ENCODE results near the gene CTDSPL.
"Not testable (repeated sequence)": the region's sequence is repeated elsewhere in the genome, so short reads cannot be mapped to it uniquely, and the experiment has no call there.

Gene CTDSPL

DNA sequence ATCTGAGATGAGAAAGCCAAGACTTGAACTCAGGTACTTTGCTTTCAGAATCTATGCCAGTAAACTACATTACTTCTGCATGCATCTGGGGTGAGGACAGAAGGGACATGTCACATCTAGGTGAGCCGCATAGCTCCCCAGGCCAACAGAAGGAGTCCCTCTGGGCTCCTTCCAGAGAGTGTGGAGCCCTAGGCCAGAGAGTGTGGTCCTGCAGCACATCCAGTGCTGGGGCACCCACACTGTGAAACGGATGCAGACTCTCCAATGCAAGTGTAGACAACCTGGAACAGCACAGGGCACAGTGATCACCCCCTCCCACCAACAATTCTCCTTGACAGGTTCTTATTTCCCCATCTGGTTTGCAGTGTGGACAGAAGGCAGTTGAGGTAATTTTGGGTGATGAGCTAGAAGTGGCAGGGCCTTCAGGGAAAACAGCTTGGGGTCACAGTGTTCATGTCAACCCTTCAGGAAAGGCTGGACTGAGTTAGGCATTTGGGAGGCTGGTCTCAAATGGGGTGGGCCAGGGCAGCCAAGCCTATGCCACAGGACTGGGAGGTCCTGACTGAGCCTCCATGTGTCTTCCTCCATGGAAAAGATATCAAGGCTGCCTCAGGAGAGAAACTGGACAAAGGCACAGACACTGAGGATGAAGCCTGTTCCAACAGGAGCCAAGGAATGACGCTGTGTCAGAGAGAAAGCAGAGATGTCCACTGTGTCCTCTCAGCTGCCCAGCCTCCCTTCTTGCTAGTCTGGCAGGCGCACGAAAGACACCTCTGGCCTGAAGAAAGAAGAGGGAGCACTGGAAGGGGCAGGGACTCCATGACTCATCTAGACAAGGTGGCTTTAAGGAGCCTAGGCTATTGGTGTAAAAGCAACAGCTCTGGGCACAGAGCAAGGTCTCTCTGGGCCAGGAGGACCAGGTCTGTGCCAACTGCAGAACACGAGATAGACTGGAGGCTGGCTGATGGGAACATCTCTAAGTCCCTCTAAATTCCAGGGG lies 166.1 kb downstream of the CTDSPL start:
- DNase-seq, result no peak

DNA sequence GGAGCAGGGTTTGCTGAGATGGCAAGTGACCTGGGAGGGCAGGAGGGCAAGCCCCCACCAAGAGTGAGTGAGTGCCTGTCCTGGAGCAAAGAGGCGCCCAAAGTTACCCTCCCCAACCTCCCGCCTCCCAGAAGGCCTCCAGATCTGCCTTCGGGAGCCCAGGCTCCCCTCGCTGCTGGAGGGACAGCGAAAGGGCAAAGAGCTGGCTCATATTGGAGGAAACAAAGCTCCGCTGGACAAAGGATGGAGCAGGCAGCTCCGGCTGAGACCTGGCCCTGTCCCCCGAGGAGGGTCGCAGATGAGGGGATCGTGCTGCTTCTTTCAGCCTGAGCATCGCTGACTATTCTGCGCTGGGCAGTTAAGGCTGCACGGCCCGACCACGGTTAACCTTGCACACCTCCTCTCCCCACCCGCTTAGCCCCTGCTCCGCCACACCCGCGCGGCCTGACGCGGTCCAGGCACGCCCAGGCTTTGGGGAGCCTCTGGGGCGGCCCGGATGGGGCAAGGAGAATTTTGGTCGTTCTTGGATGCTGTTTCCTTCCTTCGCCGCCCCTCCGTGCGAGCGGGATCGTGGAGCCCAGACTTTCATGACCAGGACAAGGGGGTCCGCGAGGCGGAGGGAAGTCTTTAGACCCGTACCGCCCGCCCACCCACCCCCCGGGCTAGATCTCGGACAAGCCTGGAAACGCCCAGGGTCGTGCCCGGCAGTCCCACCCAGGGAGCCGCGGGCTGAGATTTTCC lies 167.1 kb downstream of the CTDSPL start:
- DNase-seq, result no peak

DNA sequence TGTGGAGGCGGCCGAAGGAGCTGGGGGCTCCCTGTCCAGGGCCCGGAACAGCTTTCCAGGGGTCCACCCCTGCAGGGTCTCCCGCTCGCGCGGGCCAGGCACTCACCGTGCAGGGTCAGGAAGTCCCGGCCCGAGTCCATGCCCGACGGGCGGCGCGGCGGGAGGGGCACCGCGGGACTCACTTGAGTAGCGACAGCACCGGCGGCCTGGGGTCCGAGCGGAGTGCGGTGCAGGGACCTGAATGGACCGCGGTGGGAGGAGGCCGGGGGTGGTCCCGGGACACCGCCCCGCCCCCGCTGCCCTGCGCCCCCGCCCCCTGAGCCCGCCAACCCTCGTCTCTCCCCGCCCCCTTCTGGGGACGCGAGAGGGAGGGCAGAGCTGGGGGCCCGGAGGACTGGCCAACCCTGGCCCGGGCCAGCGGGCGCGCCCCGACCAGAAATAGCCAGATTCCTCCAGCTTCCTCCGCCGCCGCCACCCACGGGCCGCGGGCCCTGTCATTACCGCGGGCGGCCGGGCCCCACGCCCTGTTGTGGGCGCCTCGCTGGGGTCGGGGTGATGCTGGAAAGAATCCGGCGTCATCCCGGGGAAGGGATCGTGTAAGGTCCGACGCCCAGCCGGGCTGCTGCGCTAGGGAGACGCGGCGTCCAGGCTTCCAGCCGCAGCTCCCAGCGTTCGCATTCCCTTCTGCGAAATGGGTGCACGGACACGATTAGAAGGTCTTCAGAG lies 167.9 kb downstream of the CTDSPL start, which contains the start of gene PLCD1:
PLCD1 (minus strand) TSS at position 243 of the 726 bp plus-strand sequence; CDS start at position 140, 103 bp downstream.
- DNase-seq, result no peak

DNA sequence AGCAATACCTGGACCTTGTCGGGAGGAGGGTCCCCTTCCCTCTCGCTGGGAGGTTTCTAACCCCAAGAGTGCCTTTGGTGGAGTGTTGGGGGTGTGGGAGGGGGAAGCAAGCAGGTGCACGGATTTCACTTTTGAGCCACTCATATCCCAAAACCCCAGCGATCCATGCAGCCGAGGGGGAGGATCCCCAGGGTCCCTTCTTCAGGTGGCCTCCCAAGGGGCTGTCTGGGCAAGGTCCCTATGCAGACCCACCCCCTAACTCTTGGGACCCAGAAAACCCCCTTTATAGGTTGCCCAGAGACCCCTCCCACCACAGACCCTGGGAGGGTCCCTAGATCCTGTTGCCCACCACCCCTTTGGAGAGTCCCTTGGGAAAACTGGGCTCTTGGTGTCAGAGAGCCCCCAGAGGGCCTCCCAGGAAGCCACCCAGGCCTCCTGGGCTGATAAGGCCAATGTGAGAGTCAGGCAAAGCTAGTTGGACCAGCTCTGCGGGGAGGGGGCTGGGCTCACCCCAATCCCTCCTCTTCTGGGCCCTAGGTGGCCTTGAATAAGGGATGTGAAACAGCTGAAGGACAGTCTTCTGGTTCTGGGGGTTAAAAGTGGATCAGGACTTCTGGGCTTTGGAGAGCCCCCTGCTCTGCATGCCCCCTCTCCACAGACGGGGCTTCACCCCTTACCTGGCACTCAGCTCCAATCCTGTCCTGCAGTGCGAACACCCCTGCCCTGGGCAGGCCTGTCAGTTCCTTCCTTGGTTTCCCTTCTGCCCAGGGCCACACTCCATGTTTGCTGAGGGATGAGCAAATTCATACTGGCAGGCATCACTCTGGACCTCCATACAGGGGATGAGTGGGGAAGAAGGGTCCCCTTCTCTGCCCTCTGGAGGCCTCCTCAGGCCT lies 168.7 kb downstream of the CTDSPL start:
- DNase-seq, result no peak

DNA sequence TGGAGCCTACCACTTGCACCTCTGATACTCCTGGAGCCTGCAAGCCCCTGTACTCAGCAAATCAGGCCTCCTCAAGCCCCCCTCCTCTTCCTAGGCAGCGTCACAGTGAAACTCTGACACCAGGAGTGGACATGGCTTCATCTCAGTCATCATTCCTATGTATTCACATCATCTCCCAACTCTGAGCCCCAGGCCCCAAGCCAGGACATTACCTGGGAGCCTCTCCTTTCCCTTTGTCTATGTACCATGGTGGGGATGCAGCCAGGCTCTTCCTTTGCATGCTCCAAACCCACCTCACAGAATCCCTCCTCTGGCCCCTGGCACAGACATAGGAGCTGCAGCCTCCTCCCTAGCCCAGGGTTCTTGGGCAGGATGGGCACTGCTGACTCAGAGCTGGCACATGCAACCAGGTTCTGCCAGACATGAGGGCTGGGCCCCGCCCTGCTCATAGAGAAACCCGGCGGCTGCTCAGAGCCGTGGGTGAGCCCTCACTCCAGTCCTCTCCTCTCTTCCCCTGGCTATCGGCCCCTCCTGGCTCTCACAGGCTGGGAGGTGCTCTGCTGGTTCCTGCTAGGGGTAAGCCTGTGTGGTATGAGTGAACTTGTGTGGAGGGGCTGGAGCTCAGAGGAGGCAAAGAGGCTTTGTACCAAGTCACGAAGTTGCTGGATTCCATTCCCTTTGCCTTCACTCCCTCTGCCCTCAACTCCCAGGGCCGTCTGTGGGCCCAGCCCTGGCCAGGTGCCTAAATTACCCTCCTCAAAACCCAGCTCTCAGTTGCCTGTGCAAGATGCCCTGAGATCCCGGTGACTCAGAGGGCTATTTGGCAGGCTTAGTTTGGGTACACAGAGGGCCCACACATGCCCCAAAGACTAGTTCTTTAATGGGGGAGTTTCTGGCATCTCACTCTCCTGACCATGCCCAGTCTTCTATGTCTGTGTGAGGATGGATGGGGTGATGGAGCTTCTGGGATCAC lies 169.6 kb downstream of the CTDSPL start:
- peak; percentile 44 for DNase-seq

DNA sequence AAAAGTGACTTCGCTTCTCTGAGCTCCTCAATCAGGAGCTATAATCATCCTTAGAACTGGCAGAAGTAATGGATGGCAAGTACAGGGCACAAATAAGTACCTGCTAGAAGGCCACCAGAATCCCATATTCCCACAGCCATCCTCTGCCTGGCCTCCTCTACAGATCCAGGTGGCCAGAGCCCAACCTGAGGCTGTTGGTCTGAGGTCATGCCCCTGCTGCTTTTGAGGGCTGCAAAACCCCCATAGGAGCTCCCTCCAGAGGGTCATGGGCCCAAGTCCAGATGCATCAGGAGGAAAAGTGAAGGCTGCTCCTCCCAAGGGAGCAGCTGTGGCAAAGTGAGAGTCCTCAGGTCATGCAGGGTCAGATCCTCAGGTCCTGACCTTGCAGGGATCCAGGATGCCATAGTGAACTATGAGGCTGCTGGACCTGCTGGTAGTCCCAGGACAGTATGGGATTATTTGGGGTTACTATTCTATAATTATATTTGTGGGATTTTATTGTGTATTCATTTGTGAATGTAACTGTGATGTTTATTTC lies 170.7 kb downstream of the CTDSPL start:
- DNase-seq, result no peak

DNA sequence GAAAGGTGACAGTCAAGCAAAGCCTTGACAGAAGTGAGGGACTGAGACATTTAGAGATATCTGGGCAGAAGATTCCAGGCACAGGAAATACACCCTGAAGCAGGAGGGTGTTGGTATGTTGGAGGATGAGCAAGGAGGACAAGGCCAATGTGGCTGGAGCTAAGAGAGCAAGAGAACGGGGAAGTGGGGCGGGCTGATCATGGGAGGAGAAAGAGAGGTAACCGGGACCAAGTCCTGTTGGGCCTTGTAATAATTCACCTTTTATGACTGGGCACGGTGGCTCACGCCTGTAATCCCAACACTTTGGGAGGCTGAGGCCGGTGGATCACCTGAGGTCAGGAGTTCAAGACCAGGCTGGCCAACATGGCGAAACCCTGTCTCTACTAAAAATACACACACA lies 171.9 kb downstream of the CTDSPL start:
- DNase-seq, result not testable (repeated sequence)
